GM23248 (cell line): ENCODE data around the gene PRPF38B.

Source experiments
- EZH2 ChIP-seq: fragments of 200-600 bp; sonication (generic); IDR thresholded peaks from 2 replicates; pipeline ENCODE4 v1.6.1; 2018; ENCODE audit warnings: antibody characterized with exemption, mild to moderate bottlenecking; ENCODE audit not compliant: insufficient read depth, poor library complexity, severe bottlenecking
- EZH2phosphoT487 ChIP-seq: fragments of 200-600 bp; sonication (generic); IDR thresholded peaks from 2 replicates; pipeline ENCODE4 v1.6.1; 2018; ENCODE audit warnings: antibody characterized with exemption, moderate library complexity, mild to moderate bottlenecking, low read depth; ENCODE audit not compliant: insufficient read depth

GRCh38 chr1:108665067-108665466 lies 27.0 kb upstream of the PRPF38B start:
- TF ChIP-seq EZH2phosphoT487: no peak
- TF ChIP-seq EZH2: no peak
